Liver (tissue), 9 donors: ENCODE measurements around the gene PTPRD. TPM values are rescaled to one million over a fixed set of nuclear protein-coding genes. Genes with fewer than 3 reads are reported as not detected.

ENCODE experiments used
- DNase-seq: peaks from one replicate; pipeline ENCODE4 v3.0.0-alpha.2; 2017; ENCODE audit warnings: low spot score
- H3K27ac ChIP-seq, 2 donors: one replicate each; pipeline ENCODE4 v1.7.0; 2013; ENCODE audit warnings: inconsistent platforms in 2 of 2, low read length in 2 of 2, control low read depth in 1 of 2, low read depth in 1 of 2, mild to moderate bottlenecking in 1 of 2
- H3K27me3 ChIP-seq, 4 donors: one replicate each; pipeline versions ENCODE4 v1.6.1 to v1.7.0; 2013; ENCODE audit warnings: low read length in 3 of 4, inconsistent platforms in 1 of 4, mild to moderate bottlenecking in 1 of 4, moderate library complexity in 1 of 4; ENCODE audit not compliant: control insufficient read depth in 4 of 4, insufficient read depth in 4 of 4
- H3K36me3 ChIP-seq, 4 donors: one replicate each; pipeline versions ENCODE4 v1.6.1 to v1.7.0; 2013; ENCODE audit warnings: low read length in 3 of 4, mild to moderate bottlenecking in 3 of 4, low read depth in 1 of 4, moderate library complexity in 1 of 4; ENCODE audit not compliant: control insufficient read depth in 4 of 4, insufficient read depth in 3 of 4
- H3K4me1 ChIP-seq, 4 donors: one replicate each; pipeline versions ENCODE4 v1.6.1 to v1.7.0; 2013; ENCODE audit warnings: low read length in 3 of 4, mild to moderate bottlenecking in 3 of 4, moderate library complexity in 1 of 4; ENCODE audit not compliant: control insufficient read depth in 4 of 4, insufficient read depth in 4 of 4
- H3K4me3 ChIP-seq, 3 donors: one replicate each; pipeline versions ENCODE4 v1.6.1 to v1.7.0; 2013; ENCODE audit warnings: low read length in 3 of 3, control low read depth in 1 of 3, low read depth in 1 of 3, mild to moderate bottlenecking in 1 of 3
- H3K9ac ChIP-seq, 2 donors: one replicate each; pipeline ENCODE4 v1.7.0; 2013; ENCODE audit warnings: low read length in 2 of 2, mild to moderate bottlenecking in 2 of 2, moderate library complexity in 2 of 2, control low read depth in 1 of 2, low read depth in 1 of 2
- H3K9me3 ChIP-seq, 4 donors: one replicate each; pipeline versions ENCODE4 v1.6.1 to v1.7.0; 2013; ENCODE audit warnings: low read length in 3 of 4; ENCODE audit not compliant: control insufficient read depth in 4 of 4
- CTCF ChIP-seq: fragments of 150-350 bp; IDR thresholded peaks from 2 replicates; pipeline ENCODE4 v1.5.1; 2017; ENCODE audit warnings: improper control_type of control experiment, low read depth, low read length; ENCODE audit not compliant: missing input control
- EGR1 ChIP-seq, 2 donors: IDR thresholded peaks; 2 replicates each; pipeline ENCODE4 v1.6.1; 2016 to 2018; ENCODE audit warnings: antibody characterized with exemption in 2 of 2, low read depth in 2 of 2
- FOXA1 ChIP-seq: IDR thresholded peaks from 2 replicates; pipeline ENCODE4 v1.6.1; 2016; ENCODE audit warnings: antibody characterized with exemption
- FOXA2 ChIP-seq: IDR thresholded peaks from 2 replicates; pipeline ENCODE4 v1.6.1; 2016; ENCODE audit warnings: antibody characterized with exemption
- GABPA ChIP-seq, 2 donors: IDR thresholded peaks in 1 of 2; conservative IDR thresholded peaks in 1 of 2; 2 replicates each; pipeline ENCODE4 v1.6.1; 2016; ENCODE audit warnings: antibody characterized with exemption in 2 of 2, mild to moderate bottlenecking in 1 of 2, moderate library complexity in 1 of 2
- HNF4A ChIP-seq, 2 donors: conservative IDR thresholded peaks; 2 replicates each; pipeline ENCODE4 v1.6.1; 2016; ENCODE audit warnings: antibody characterized with exemption in 2 of 2, mild to moderate bottlenecking in 2 of 2
- HNF4G ChIP-seq: IDR thresholded peaks from 2 replicates; pipeline ENCODE4 v1.6.1; 2016; ENCODE audit warnings: antibody characterized with exemption
- JUND ChIP-seq, 2 donors: IDR thresholded peaks; 2 replicates each; pipeline ENCODE4 v1.6.1; 2016; ENCODE audit warnings: antibody characterized with exemption in 2 of 2
- NR2F2 ChIP-seq: IDR thresholded peaks from 2 replicates; pipeline ENCODE4 v1.6.1; 2016; ENCODE audit warnings: antibody characterized with exemption
- RAD21 ChIP-seq, 2 donors: IDR thresholded peaks; 2 replicates each; pipeline ENCODE4 v1.6.1; 2016; ENCODE audit warnings: antibody characterized with exemption in 2 of 2, mild to moderate bottlenecking in 2 of 2
- SP1 ChIP-seq: IDR thresholded peaks from 2 replicates; pipeline ENCODE4 v1.6.1; 2018; ENCODE audit warnings: antibody characterized with exemption, mild to moderate bottlenecking
- TAF1 ChIP-seq: conservative IDR thresholded peaks from 2 replicates; pipeline ENCODE4 v1.6.1; 2016; ENCODE audit warnings: antibody characterized with exemption, mild to moderate bottlenecking
- YY1 ChIP-seq: IDR thresholded peaks from 2 replicates; pipeline ENCODE4 v1.6.1; 2016; ENCODE audit warnings: antibody characterized with exemption, mild to moderate bottlenecking
- ZBTB33 ChIP-seq: IDR thresholded peaks from 2 replicates; pipeline ENCODE4 v1.6.1; 2016; ENCODE audit warnings: antibody characterized with exemption
- WGBS: extraction: QIAGEN DNeasy Blood & Tissue Kit; methylation state at CpG from one replicate; pipeline ENCODE4 v1.1.7; 2013; 5-methylcytosine and 5-hydroxymethylcytosine counted together
- polyA plus RNA-seq, 2 donors: library from polyadenylated mRNA; stranded (reverse) in 1 of 2; unstranded in 1 of 2; fragments of 200-250 nt in 1 of 2; fragments of >200 nt in 1 of 2; fragmentation: Nextera tagmentation in 1 of 2; extraction: Ambion mirVana in 1 of 2; gene quantifications; one replicate each; pipeline versions ENCODE4 v1.2.1 to v1.2.3, GENCODE V29; 2013 to 2015
- total RNA-seq, 2 donors: library from RNA; depleted of rRNA; stranded (reverse); fragments of >200 nt; gene quantifications; one replicate each; pipeline ENCODE4 v1.2.3, GENCODE V29; 2014
- TF ChIP-seq, protein P1 (sequence below): IDR thresholded peaks from 2 replicates; pipeline ENCODE4 v1.6.1; 2016; ENCODE audit warnings: antibody characterized with exemption
- TF ChIP-seq, protein P2 (sequence below): IDR thresholded peaks from 2 replicates; pipeline ENCODE4 v1.6.1; 2016; ENCODE audit warnings: antibody characterized with exemption, mild to moderate bottlenecking
- TF ChIP-seq, protein P3 (sequence below): IDR thresholded peaks from 2 replicates; pipeline ENCODE4 v1.6.1; 2016; ENCODE audit warnings: antibody characterized with exemption
- donor health status: healthy.
- donor health status: healthy.
- donor health status: healthy.
- donor health status: healthy.
- donor health status: healthy.

The PTPRD gene
- total and polyA plus RNA-seq, 4 donors, result 0.78 to 34.2 (median 4.7) TPM

GRCh38 chr9:9961487-9961886 lies 651.3 kb downstream of the PTPRD start:
- H3K4me1 ChIP-seq, result no peaks in the 10 kb centered on the region
- H3K36me3 ChIP-seq, result no peaks in the 10 kb centered on the region
- no peaks in the 10 kb centered on the region for H3K9me3 ChIP-seq
- TF ChIP-seq, protein P1, sequence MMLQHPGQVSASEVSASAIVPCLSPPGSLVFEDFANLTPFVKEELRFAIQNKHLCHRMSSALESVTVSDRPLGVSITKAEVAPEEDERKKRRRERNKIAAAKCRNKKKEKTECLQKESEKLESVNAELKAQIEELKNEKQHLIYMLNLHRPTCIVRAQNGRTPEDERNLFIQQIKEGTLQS, result no peak
- no peak for TF ChIP-seq EGR1 (IDR thresholded peaks at IDR 0.05; ENCODE audit: low read depth in 2 of 2)
- no peak for TF ChIP-seq NR2F2
- no peak for TF ChIP-seq CTCF
- TF ChIP-seq FOXA2, result no peak
- no peak for TF ChIP-seq TAF1
- TF ChIP-seq ZBTB33, result no peak
- no peak for TF ChIP-seq HNF4A (conservative IDR thresholded peaks at IDR 0.05)
- TF ChIP-seq YY1, result no peak
- TF ChIP-seq, protein P2, sequence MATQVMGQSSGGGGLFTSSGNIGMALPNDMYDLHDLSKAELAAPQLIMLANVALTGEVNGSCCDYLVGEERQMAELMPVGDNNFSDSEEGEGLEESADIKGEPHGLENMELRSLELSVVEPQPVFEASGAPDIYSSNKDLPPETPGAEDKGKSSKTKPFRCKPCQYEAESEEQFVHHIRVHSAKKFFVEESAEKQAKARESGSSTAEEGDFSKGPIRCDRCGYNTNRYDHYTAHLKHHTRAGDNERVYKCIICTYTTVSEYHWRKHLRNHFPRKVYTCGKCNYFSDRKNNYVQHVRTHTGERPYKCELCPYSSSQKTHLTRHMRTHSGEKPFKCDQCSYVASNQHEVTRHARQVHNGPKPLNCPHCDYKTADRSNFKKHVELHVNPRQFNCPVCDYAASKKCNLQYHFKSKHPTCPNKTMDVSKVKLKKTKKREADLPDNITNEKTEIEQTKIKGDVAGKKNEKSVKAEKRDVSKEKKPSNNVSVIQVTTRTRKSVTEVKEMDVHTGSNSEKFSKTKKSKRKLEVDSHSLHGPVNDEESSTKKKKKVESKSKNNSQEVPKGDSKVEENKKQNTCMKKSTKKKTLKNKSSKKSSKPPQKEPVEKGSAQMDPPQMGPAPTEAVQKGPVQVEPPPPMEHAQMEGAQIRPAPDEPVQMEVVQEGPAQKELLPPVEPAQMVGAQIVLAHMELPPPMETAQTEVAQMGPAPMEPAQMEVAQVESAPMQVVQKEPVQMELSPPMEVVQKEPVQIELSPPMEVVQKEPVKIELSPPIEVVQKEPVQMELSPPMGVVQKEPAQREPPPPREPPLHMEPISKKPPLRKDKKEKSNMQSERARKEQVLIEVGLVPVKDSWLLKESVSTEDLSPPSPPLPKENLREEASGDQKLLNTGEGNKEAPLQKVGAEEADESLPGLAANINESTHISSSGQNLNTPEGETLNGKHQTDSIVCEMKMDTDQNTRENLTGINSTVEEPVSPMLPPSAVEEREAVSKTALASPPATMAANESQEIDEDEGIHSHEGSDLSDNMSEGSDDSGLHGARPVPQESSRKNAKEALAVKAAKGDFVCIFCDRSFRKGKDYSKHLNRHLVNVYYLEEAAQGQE, result no peak
- no peak for TF ChIP-seq FOXA1
- TF ChIP-seq, protein P3, sequence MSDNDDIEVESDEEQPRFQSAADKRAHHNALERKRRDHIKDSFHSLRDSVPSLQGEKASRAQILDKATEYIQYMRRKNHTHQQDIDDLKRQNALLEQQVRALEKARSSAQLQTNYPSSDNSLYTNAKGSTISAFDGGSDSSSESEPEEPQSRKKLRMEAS, result no peak
- TF ChIP-seq SP1, result no peak
- no peak for TF ChIP-seq JUND (IDR thresholded peaks at IDR 0.05)
- H3K27me3 ChIP-seq, result no peaks in the 10 kb centered on the region
- no peak overlapping the region for H3K4me3 ChIP-seq
- no peak overlapping the region for H3K9ac ChIP-seq
- WGBS, result 22% methylated on average over 2 of the region's 2 CpGs
- H3K27ac ChIP-seq, result no peak overlapping the region
- no peak for DNase-seq

- Histone ChIP-seq H3K36me3 (no peaks in the 10 kb centered on the region), H3K4me3 (no peak overlapping the region), H3K4me1 (no peaks in the 10 kb centered on the region), H3K27ac (no peak overlapping the region), H3K9ac (no peak overlapping the region), H3K9me3 (no peaks in the 10 kb centered on the region), H3K27me3 (no peaks in the 10 kb centered on the region)
- 71% methylated on average over 3 of the region's 3 CpGs for WGBS
- DNase-seq, result no peak
- TF ChIP-seq FOXA1 (no peak), ZBTB33 (no peak), TAF1 (no peak), RAD21 (IDR thresholded peaks at IDR 0.05) (no peak), YY1 (no peak), NR2F2 (no peak), HNF4G (no peak), CTCF (no peak), GABPA (IDR thresholded peaks at IDR 0.05 in 1 of 2, conservative IDR thresholded peaks at IDR 0.05 in 1 of 2) (no peak), FOXA2 (no peak), HNF4A (conservative IDR thresholded peaks at IDR 0.05) (no peak)
- TF ChIP-seq, protein P3, result no peak
- TF ChIP-seq, protein P1, result no peak
Observed at GRCh38 chr9:9951556-9952160, 661.1 kb downstream of the PTPRD start.
